Osteoblast (primary cell): ENCODE measurements around the gene NECTIN2. TPM values are rescaled to one million over a fixed set of nuclear protein-coding genes. Genes with fewer than 3 reads are reported as not detected.

ENCODE experiments used
- DNase-seq: peaks from one replicate; pipeline ENCODE4 v3.0.0; 2011; ENCODE audit warnings: low spot score, mixed read lengths; ENCODE audit not compliant: insufficient read length; ENCODE audit errors: missing footprints
- H2AFZ ChIP-seq: 2 replicates; pipeline ENCODE4 v1.6.0; 2011; ENCODE audit warnings: mild to moderate bottlenecking, low read length
- H3K27ac ChIP-seq: 2 replicates; pipeline ENCODE4 v1.5.1; 2011; ENCODE audit warnings: mild to moderate bottlenecking, low read depth, low read length, moderate library complexity
- H3K27me3 ChIP-seq: 2 replicates; pipeline ENCODE4 v1.6.0; 2012; ENCODE audit warnings: mild to moderate bottlenecking, control low read depth, inconsistent platforms, low read length, moderate library complexity; ENCODE audit not compliant: insufficient read depth
- H3K36me3 ChIP-seq: 2 replicates; pipeline ENCODE4 v1.5.1; 2011; ENCODE audit warnings: mild to moderate bottlenecking, low read length, control low read depth, moderate library complexity; ENCODE audit not compliant: insufficient read depth
- H3K4me1 ChIP-seq: 2 replicates; pipeline ENCODE4 v1.5.1; 2011; ENCODE audit warnings: mild to moderate bottlenecking, low read length, control low read depth, moderate library complexity; ENCODE audit not compliant: insufficient read depth
- H3K4me2 ChIP-seq: 2 replicates; pipeline ENCODE4 v1.6.0; 2011; ENCODE audit warnings: mild to moderate bottlenecking, low read length; ENCODE audit not compliant: insufficient read depth
- H3K4me3 ChIP-seq: fragments of 200-600 bp; sonication (generic); 3 replicates; pipeline ENCODE4 v1.5.1; 2012; ENCODE audit warnings: mild to moderate bottlenecking, low read length, inconsistent platforms; ENCODE audit not compliant: insufficient read depth
- H3K79me2 ChIP-seq: 2 replicates; pipeline ENCODE4 v1.6.0; 2012; ENCODE audit warnings: mild to moderate bottlenecking, low read length, control low read depth, inconsistent platforms; ENCODE audit not compliant: insufficient read depth
- H3K9me3 ChIP-seq: 2 replicates; pipeline ENCODE4 v1.5.1; 2011; ENCODE audit warnings: low read depth, low read length, control low read depth
- H4K20me1 ChIP-seq: 2 replicates; pipeline ENCODE4 v1.6.0; 2012; ENCODE audit warnings: mild to moderate bottlenecking, low read length, control low read depth; ENCODE audit not compliant: insufficient read depth
- CTCF ChIP-seq: IDR thresholded peaks from 2 replicates; pipeline ENCODE4 v1.5.1; 2011; ENCODE audit warnings: mild to moderate bottlenecking, low read depth, low read length, moderate library complexity; ENCODE audit errors: extremely low read depth
- total RNA-seq: library from RNA; depleted of rRNA; stranded (reverse); fragments of >200 nt; gene quantifications from 2 replicates; pipeline ENCODE4 v1.2.3, GENCODE V29; 2012

Gene NECTIN2
- total RNA-seq, 1 donor, result 46.0 TPM

DNA sequence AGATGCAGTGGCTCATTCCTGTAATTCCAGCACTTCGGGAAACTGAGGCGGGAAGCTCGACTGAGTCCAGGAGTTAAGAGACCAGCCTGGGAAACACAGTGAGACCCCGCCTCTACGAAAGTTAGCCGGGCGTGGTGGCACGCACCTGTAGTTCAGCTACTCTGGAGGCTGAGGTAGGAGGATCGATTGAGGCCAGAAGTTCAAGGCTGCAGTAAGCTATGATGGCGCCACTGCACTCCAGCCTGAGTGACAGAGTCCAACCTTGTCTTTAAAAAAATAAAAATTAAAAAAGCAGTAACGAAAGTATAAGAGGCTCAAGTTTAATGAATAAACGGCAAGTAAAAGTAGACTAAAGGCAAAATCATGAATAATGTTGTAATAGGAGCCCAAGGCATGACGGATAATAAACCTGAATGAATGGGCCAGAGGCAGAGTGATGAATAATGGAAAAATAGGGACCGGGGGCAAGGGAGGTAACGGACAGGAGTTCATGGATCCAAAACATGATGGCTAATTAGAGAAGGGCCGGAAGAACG lies 43.8 kb downstream of the NECTIN2 start:
- H3K27me3 ChIP-seq, result no peaks in the 10 kb centered on the region

GRCh38 chr19:44890366-44891015 lies 44.4 kb downstream of the NECTIN2 start:
- peak overlapping the region; percentile 92 for H3K4me2 ChIP-seq
- peaks cover 49% of the 10 kb centered on the region for H3K36me3 ChIP-seq
- H3K79me2 ChIP-seq, result peaks cover 31% of the 10 kb centered on the region
- no peak for TF ChIP-seq CTCF
- H3K27ac ChIP-seq, result peak overlapping the region; percentile 95
- H2AFZ ChIP-seq, result peak overlapping the region; percentile 85
- peak overlapping the region; percentile 84 for H3K4me3 ChIP-seq
- H4K20me1 ChIP-seq, result peaks cover 16% of the 10 kb centered on the region
- no peaks in the 10 kb centered on the region for H3K27me3 ChIP-seq
- H3K9me3 ChIP-seq, result no peaks in the 10 kb centered on the region
- peaks cover 22% of the 10 kb centered on the region for H3K4me1 ChIP-seq
- peak; percentile 98 for DNase-seq

More for the DNA sequence above, 43.8 kb downstream of the NECTIN2 start:
- no peak for TF ChIP-seq CTCF
- Histone ChIP-seq H3K4me3 (peak overlapping the region; percentile 84), H2AFZ (peak overlapping the region; percentile 85), H3K27ac (peak overlapping the region; percentile 95), H3K79me2 (peaks cover 31% of the 10 kb centered on the region), H3K36me3 (peaks cover 46% of the 10 kb centered on the region), H3K4me1 (peaks cover 22% of the 10 kb centered on the region), H4K20me1 (peaks cover 12% of the 10 kb centered on the region), H3K9me3 (no peaks in the 10 kb centered on the region), H3K4me2 (peak overlapping the region; percentile 92)
- DNase-seq, result no peak

DNA sequence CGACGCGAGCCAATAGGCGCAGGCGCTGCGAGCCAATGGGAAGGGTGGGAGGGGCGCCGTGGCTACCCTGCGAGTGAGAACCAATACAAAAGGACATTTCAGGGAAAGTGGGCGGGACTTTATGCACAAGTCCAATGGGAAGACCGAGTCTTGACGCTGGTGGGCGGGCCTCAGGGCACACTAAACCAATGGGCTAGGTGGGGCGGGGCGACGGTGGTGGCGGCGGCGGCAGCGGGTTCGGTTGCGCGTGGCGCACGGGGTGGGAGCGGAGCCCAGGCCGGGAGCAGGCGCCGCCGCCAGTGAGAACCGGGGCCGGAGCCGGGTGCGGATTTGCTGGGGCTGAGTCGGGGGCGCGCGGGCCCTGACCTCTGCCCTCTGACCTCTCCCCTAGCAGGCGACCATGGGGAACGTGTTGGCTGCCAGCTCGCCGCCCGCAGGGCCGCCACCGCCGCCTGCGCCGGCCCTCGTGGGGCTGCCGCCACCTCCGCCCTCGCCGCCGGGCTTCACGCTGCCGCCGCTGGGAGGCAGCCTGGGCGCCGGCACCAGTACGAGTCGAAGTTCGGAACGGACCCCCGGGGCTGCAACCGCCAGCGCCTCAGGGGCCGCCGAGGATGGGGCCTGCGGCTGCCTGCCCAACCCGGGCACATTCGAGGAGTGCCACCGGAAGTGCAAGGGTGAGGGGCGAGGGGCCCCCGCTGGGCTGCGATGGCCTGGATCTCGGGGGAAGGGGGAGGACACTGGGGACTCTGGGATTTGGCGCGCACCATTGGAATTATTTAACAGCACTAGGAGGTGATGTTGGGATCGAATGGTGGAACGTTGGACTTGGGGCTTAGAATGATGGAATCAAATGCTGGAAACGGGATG lies 45.2 kb downstream of the NECTIN2 start, which contains the start of gene TOMM40:
Gene TOMM40, plus strand, starts transcription at position 239 of the 867 bp plus-strand sequence. Its CDS starts 162 bp downstream, at position 401.
- Histone ChIP-seq H3K4me2 (peak within 1 kb of the TSS; percentile 100), H3K4me1 (peaks cover 22% of the 10 kb centered on the region), H3K79me2 (peaks cover 37% of the 10 kb centered on the region), H4K20me1 (peaks cover 16% of the 10 kb centered on the region), H3K27ac (peak within 1 kb of the TSS; percentile 95), H3K36me3 (peaks cover 51% of the 10 kb centered on the region), H2AFZ (peak within 1 kb of the TSS; percentile 85), H3K27me3 (no peaks in the 10 kb centered on the region), H3K9me3 (no peaks in the 10 kb centered on the region), H3K4me3 (peak within 1 kb of the TSS; percentile 89)
- no peak for TF ChIP-seq CTCF
- peak; percentile 100 for DNase-seq
